ENCODE measurements around the gene KLC3.
A peak's percentile ranks its signal among the peaks of the same experiment; 100 is the strongest.

The KLC3 gene

GRCh38 chr19:45314708-45315245 is 25.8 kb upstream of the KLC3 start:
- TF ChIP-seq CTCF (IDR thresholded peaks at IDR 0.05; ENCODE audit: low read depth, low read length, missing control alignments): no peak
- H3K4me3 ChIP-seq (replicated peaks; ENCODE audit: low read depth, low read length): no peak overlapping the region
- no peak for DNase-seq (ENCODE audit: extremely low read depth, low read depth)

GRCh38 chr19:45315304-45315703 is 25.2 kb upstream of the KLC3 start:
- no peak overlapping the region for H3K4me3 ChIP-seq (replicated peaks; ENCODE audit: low read depth, low read length)
- TF ChIP-seq CTCF (IDR thresholded peaks at IDR 0.05; ENCODE audit: low read depth, low read length, missing control alignments): no peak
- DNase-seq (ENCODE audit: extremely low read depth, low read depth): no peak

GRCh38 chr19:45320997-45321775 is 19.4 kb upstream of the KLC3 start:
- no peak for TF ChIP-seq CTCF (IDR thresholded peaks at IDR 0.05; ENCODE audit: low read depth, low read length, missing control alignments)
- no peak overlapping the region for H3K4me3 ChIP-seq (replicated peaks; ENCODE audit: low read depth, low read length)
- DNase-seq (ENCODE audit: extremely low read depth, low read depth): no peak

- DNase-seq (ENCODE audit: extremely low read depth, low read depth): no peak
- no peak overlapping the region for H3K4me3 ChIP-seq (replicated peaks; ENCODE audit: low read depth, low read length)
- TF ChIP-seq CTCF (IDR thresholded peaks at IDR 0.05; ENCODE audit: low read depth, low read length, missing control alignments): no peak
Observed at GRCh38 chr19:45321848-45322247, 18.7 kb upstream of the KLC3 start.

GRCh38 chr19:45322311-45322710 is 18.2 kb upstream of the KLC3 start:
- no peak overlapping the region for H3K4me3 ChIP-seq (replicated peaks; ENCODE audit: low read depth, low read length)
- TF ChIP-seq CTCF (IDR thresholded peaks at IDR 0.05; ENCODE audit: low read depth, low read length, missing control alignments): no peak
- DNase-seq (ENCODE audit: extremely low read depth, low read depth): no peak

GRCh38 chr19:45322744-45323281 is 17.7 kb upstream of the KLC3 start, which contains the start of gene CKM:
CKM (minus strand) TSS chr19:45322875; CDS start chr19:45319713, 3,162 bp downstream.
- H3K4me3 ChIP-seq (replicated peaks; ENCODE audit: low read depth, low read length): peak within 1 kb of the TSS; percentile 15; the same call in 1 of the 2 replicates
- no peak for TF ChIP-seq CTCF (IDR thresholded peaks at IDR 0.05; ENCODE audit: low read depth, low read length, missing control alignments)

More at GRCh38 chr19:45322744-45323281, 17.7 kb upstream of the KLC3 start, which contains the start of gene CKM:
- no peak for DNase-seq (ENCODE audit: extremely low read depth, low read depth)
